Neural cell (in vitro differentiated cells): ENCODE data around the gene CD70. TPM values are rescaled to one million over a fixed set of nuclear protein-coding genes. Genes with fewer than 3 reads are reported as not detected.
"Not testable (repeated sequence)": the region's sequence is repeated elsewhere in the genome, so short reads cannot be mapped to it uniquely, and the experiment has no call there.

Source experiments
- H2AFZ ChIP-seq: fragments of 200-600, 300-800 bp; sonication (generic), shearing (Covaris generic); 2 replicates; pipeline ENCODE4 v1.6.0; 2014; ENCODE audit warnings: low read depth, mild to moderate bottlenecking, antibody characterized with exemption, low read length, moderate library complexity
- H3F3A ChIP-seq: fragments of 200-600 bp; shearing (Covaris generic); 2 replicates; pipeline ENCODE4 v1.6.1; 2016; ENCODE audit warnings: mild to moderate bottlenecking, moderate library complexity, mixed read lengths, antibody characterized with exemption, low read length; ENCODE audit not compliant: insufficient read depth, poor library complexity, severe bottlenecking
- H3K27ac ChIP-seq: fragments of 200-600, 300-800 bp; sonication (generic), shearing (Covaris generic); 2 replicates; pipeline ENCODE4 v1.5.1; 2014; ENCODE audit warnings: mild to moderate bottlenecking, low read length, moderate library complexity
- H3K27me3 ChIP-seq: fragments of 300-800, 200-600 bp; sonication (generic), shearing (Covaris generic); 2 replicates; pipeline ENCODE4 v1.6.0; 2014; ENCODE audit warnings: mild to moderate bottlenecking, low read depth, low read length, moderate library complexity; ENCODE audit not compliant: insufficient read depth
- H3K36me3 ChIP-seq: fragments of 300-800, 200-600 bp; sonication (generic), shearing (Covaris generic); 2 replicates; pipeline ENCODE4 v1.5.1; 2014; ENCODE audit warnings: mild to moderate bottlenecking, antibody characterized with exemption, low read length, moderate library complexity; ENCODE audit not compliant: insufficient read depth
- H3K4me2 ChIP-seq: fragments of 300-800, 200-600 bp; sonication (generic), shearing (Covaris generic); 2 replicates; pipeline ENCODE4 v1.6.0; 2014; ENCODE audit warnings: mild to moderate bottlenecking, low read length
- H3K4me3 ChIP-seq: fragments of 300-800, 200-600 bp; sonication (generic), shearing (Covaris generic); 2 replicates; pipeline ENCODE4 v1.5.1; 2014; ENCODE audit warnings: mild to moderate bottlenecking, low read length, moderate library complexity
- H3K79me2 ChIP-seq: fragments of 200-600 bp; shearing (Covaris generic); replicated peaks from 2 replicates; pipeline ENCODE4 v1.6.0; 2014; ENCODE audit warnings: mild to moderate bottlenecking, low read length, moderate library complexity; ENCODE audit not compliant: insufficient read depth
- H3K9ac ChIP-seq: fragments of 300-800, 200-600 bp; sonication (generic), shearing (Covaris generic); 2 replicates; pipeline ENCODE4 v1.6.1; 2016; ENCODE audit warnings: mild to moderate bottlenecking, low read length, mixed read lengths
- H3K9me2 ChIP-seq: fragments of 200-600 bp; shearing (Covaris generic); 2 replicates; pipeline ENCODE4 v1.6.1; 2016; ENCODE audit warnings: mild to moderate bottlenecking, low read length, mixed read lengths; ENCODE audit not compliant: insufficient read depth
- H3K9me3 ChIP-seq: fragments of 200-600, 300-800 bp; sonication (generic), shearing (Covaris generic); 2 replicates; pipeline ENCODE4 v1.6.1; 2016; ENCODE audit warnings: mild to moderate bottlenecking, mixed run types, low read length, moderate library complexity, mixed read lengths
- H4K20me1 ChIP-seq: fragments of 200-600 bp; shearing (Covaris generic); 2 replicates; pipeline ENCODE4 v1.6.1; 2016; ENCODE audit warnings: mild to moderate bottlenecking, mixed run types; ENCODE audit not compliant: insufficient read depth
- EP300 ChIP-seq: fragments of 450-650 bp; conservative IDR thresholded peaks from 2 replicates; pipeline ENCODE4 v1.6.1; 2014; ENCODE audit warnings: antibody characterized with exemption, mild to moderate bottlenecking, moderate library complexity; ENCODE audit not compliant: poor library complexity, severe bottlenecking
- EZH2 ChIP-seq: fragments of 200-600, 300-800 bp; shearing (Covaris generic), sonication (generic); IDR thresholded peaks from 2 replicates; pipeline ENCODE4 v1.6.1; 2014; ENCODE audit warnings: antibody characterized with exemption, low read length, borderline replicate concordance, mild to moderate bottlenecking; ENCODE audit not compliant: insufficient read depth, poor library complexity, severe bottlenecking
- MXI1 ChIP-seq: fragments of 450-650 bp; conservative IDR thresholded peaks from 2 replicates; pipeline ENCODE4 v1.6.1; 2014; ENCODE audit warnings: antibody characterized with exemption, mild to moderate bottlenecking; ENCODE audit not compliant: poor library complexity, severe bottlenecking
- POLR2AphosphoS5 ChIP-seq: IDR thresholded peaks from 2 replicates; pipeline ENCODE4 v1.6.1; 2012
- RAD21 ChIP-seq: fragments of 450-650 bp; conservative IDR thresholded peaks from 2 replicates; pipeline ENCODE4 v1.6.1; 2014; ENCODE audit warnings: antibody characterized with exemption, mild to moderate bottlenecking, moderate library complexity
- SMC3 ChIP-seq: fragments of 450-650 bp; conservative IDR thresholded peaks from 2 replicates; pipeline ENCODE4 v1.6.1; 2014; ENCODE audit warnings: antibody characterized with exemption, mild to moderate bottlenecking, moderate library complexity; ENCODE audit not compliant: poor library complexity
- TAF1 ChIP-seq: IDR thresholded peaks from 2 replicates; pipeline ENCODE4 v1.6.1; 2012; ENCODE audit warnings: low read depth
- polyA plus RNA-seq: library from polyadenylated mRNA; depleted of rRNA; stranded (reverse); fragments of >200 nt; gene quantifications from 2 replicates; pipeline ENCODE4 v1.2.3, GENCODE V29; 2014
- TF ChIP-seq, protein P1 (sequence below): IDR thresholded peaks from 2 replicates; pipeline ENCODE4 v1.6.1; 2012; ENCODE audit warnings: borderline replicate concordance
- TF ChIP-seq, protein P2 (sequence below): fragments of 450-650 bp; IDR thresholded peaks from 2 replicates; pipeline ENCODE4 v1.5.1; 2014; ENCODE audit warnings: antibody characterized with exemption, mild to moderate bottlenecking, moderate library complexity; ENCODE audit not compliant: poor library complexity, severe bottlenecking

The CD70 gene
- polyA plus RNA-seq, 1 donor from 2014 or later, result not detected

GRCh38 chr19:6608940-6609339, 18.0 kb upstream of the CD70 start:
- no peak overlapping the region for H3K27ac ChIP-seq
- no peaks in the 10 kb centered on the region for H3K36me3 ChIP-seq
- H3K27me3 ChIP-seq, result no peaks in the 10 kb centered on the region
- no peak overlapping the region for H2AFZ ChIP-seq
- no peak overlapping the region for H3K4me2 ChIP-seq
- H3K79me2 ChIP-seq, result no peaks in the 10 kb centered on the region
- no peaks in the 10 kb centered on the region for H3F3A ChIP-seq
- no peaks in the 10 kb centered on the region for H3K9me3 ChIP-seq
- H4K20me1 ChIP-seq, result no peaks in the 10 kb centered on the region
- TF ChIP-seq SMC3 (no peak), EZH2 (no peak), RAD21 (no peak), MXI1 (no peak), EP300 (no peak), POLR2AphosphoS5 (no peak), TAF1 (no peak)
- TF ChIP-seq, protein P1, sequence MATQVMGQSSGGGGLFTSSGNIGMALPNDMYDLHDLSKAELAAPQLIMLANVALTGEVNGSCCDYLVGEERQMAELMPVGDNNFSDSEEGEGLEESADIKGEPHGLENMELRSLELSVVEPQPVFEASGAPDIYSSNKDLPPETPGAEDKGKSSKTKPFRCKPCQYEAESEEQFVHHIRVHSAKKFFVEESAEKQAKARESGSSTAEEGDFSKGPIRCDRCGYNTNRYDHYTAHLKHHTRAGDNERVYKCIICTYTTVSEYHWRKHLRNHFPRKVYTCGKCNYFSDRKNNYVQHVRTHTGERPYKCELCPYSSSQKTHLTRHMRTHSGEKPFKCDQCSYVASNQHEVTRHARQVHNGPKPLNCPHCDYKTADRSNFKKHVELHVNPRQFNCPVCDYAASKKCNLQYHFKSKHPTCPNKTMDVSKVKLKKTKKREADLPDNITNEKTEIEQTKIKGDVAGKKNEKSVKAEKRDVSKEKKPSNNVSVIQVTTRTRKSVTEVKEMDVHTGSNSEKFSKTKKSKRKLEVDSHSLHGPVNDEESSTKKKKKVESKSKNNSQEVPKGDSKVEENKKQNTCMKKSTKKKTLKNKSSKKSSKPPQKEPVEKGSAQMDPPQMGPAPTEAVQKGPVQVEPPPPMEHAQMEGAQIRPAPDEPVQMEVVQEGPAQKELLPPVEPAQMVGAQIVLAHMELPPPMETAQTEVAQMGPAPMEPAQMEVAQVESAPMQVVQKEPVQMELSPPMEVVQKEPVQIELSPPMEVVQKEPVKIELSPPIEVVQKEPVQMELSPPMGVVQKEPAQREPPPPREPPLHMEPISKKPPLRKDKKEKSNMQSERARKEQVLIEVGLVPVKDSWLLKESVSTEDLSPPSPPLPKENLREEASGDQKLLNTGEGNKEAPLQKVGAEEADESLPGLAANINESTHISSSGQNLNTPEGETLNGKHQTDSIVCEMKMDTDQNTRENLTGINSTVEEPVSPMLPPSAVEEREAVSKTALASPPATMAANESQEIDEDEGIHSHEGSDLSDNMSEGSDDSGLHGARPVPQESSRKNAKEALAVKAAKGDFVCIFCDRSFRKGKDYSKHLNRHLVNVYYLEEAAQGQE, result no peak
- TF ChIP-seq, protein P2, sequence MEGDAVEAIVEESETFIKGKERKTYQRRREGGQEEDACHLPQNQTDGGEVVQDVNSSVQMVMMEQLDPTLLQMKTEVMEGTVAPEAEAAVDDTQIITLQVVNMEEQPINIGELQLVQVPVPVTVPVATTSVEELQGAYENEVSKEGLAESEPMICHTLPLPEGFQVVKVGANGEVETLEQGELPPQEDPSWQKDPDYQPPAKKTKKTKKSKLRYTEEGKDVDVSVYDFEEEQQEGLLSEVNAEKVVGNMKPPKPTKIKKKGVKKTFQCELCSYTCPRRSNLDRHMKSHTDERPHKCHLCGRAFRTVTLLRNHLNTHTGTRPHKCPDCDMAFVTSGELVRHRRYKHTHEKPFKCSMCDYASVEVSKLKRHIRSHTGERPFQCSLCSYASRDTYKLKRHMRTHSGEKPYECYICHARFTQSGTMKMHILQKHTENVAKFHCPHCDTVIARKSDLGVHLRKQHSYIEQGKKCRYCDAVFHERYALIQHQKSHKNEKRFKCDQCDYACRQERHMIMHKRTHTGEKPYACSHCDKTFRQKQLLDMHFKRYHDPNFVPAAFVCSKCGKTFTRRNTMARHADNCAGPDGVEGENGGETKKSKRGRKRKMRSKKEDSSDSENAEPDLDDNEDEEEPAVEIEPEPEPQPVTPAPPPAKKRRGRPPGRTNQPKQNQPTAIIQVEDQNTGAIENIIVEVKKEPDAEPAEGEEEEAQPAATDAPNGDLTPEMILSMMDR, result no peak
- H3K9ac ChIP-seq, result no peak overlapping the region
- no peak overlapping the region for H3K4me3 ChIP-seq
- no peaks in the 10 kb centered on the region for H3K9me2 ChIP-seq

DNA sequence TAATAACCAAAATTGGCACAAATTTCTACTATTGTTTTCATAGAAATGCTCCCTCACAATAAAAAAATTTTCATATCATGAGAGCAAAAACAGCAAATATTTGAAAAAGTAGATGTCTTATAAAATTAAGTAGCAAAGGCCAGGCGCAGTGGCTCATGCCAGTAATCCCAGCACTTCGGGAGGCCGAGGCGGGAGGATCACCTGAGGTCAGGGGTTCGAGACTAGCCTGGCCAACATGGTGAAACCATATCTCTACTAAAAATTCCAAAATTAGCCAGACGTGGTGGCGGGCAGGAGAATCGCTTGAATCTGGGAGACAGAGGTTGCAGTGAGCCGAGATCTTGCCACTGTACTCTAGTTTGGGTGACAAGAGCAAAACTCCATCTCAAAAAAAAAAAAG, 17.2 kb upstream of the CD70 start:
- H3K9ac ChIP-seq, H4K20me1 ChIP-seq, H3F3A ChIP-seq, H3K27ac ChIP-seq, H3K27me3 ChIP-seq, H3K9me3 ChIP-seq, H3K79me2 ChIP-seq, H3K36me3 ChIP-seq, H3K4me3 ChIP-seq, H2AFZ ChIP-seq, H3K9me2 ChIP-seq, H3K4me2 ChIP-seq: not testable (repeated sequence)

DNA sequence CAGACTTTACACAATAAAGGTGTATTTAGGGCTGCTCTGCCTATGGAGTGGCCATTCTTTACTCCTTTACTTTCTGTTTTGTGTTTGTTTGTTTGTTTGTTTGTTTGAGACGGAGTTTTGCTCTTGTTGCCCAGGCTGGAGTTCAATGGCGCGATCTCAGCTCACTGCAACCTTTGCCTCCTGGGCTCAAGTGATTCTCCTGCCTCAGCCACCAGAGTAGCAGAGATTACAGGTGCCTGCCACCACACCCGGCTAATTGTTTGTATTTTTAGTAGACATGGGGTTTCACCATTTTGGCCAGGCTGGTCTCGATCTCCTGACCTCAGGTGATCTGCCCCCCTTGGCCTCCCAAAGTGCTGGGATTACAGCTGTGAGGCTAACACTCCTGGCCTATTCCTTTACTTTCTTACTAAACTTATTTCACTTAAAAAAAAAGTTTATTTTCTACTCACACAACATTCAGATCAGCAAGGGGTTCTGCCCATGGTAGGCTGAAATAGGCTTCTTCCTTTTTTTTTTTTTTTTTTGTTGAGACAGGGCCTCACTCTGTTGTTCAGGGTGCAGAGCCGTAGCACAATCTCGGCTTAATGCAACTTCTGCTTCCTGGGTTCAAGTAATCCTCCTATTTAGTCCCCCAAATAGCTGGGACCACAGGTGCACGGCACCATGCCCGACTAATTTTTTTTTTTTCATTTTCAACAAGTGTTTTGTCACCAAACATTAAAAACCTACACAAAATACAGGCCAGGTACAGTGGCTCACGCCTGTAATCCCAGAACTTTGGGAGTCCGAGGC, 15.5 kb upstream of the CD70 start:
- not testable (repeated sequence) for H3K4me3 ChIP-seq, H3K79me2 ChIP-seq, H3K9ac ChIP-seq, H4K20me1 ChIP-seq, H3F3A ChIP-seq, H3K36me3 ChIP-seq, H3K27ac ChIP-seq, H2AFZ ChIP-seq, H3K9me2 ChIP-seq, H3K9me3 ChIP-seq, H3K27me3 ChIP-seq, H3K4me2 ChIP-seq
